ENCODE measurements around the gene BLCAP.

DNA sequence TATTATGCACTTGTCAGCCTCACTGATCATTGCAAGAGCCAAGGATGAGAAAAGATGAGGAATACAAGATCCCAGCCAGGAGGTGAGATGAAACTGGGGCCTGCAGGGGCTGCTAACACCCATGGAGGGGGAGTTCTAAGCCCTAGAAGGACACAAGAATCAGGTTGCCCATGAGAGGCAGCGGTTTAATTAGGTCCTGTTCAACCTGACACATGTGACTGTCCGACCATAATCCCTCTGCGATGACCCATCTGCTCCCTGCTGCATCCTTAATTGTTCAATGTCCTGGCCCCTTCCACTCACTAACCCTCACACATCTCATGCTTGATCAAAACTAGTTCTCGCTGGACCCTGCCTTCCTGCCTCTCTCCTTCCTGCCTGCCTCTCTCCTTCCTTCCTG is 58.8 kb downstream of the BLCAP start:
- TF ChIP-seq, protein P1, sequence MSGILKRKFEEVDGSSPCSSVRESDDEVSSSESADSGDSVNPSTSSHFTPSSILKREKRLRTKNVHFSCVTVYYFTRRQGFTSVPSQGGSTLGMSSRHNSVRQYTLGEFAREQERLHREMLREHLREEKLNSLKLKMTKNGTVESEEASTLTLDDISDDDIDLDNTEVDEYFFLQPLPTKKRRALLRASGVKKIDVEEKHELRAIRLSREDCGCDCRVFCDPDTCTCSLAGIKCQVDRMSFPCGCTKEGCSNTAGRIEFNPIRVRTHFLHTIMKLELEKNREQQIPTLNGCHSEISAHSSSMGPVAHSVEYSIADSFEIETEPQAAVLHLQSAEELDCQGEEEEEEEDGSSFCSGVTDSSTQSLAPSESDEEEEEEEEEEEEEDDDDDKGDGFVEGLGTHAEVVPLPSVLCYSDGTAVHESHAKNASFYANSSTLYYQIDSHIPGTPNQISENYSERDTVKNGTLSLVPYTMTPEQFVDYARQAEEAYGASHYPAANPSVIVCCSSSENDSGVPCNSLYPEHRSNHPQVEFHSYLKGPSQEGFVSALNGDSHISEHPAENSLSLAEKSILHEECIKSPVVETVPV (CRISPR knock-in tag; IDR thresholded peaks at IDR 0.05), result no peak
- TF ChIP-seq ISL1 (CRISPR knock-in tag; IDR thresholded peaks at IDR 0.05) (no peak), ZC3H10 (CRISPR knock-in tag; IDR thresholded peaks at IDR 0.05) (no peak), ZFP3 (CRISPR knock-in tag; IDR thresholded peaks at IDR 0.05) (no peak), TOX (CRISPR knock-in tag; IDR thresholded peaks at IDR 0.05; ENCODE audit: borderline replicate concordance) (no peak), TCF4 (CRISPR knock-in tag; IDR thresholded peaks at IDR 0.05; ENCODE audit: borderline replicate concordance) (no peak), ZFP30 (CRISPR knock-in tag; IDR thresholded peaks at IDR 0.05) (no peak), RARB (CRISPR knock-in tag; IDR thresholded peaks at IDR 0.05) (no peak)
- TF ChIP-seq, protein P2, sequence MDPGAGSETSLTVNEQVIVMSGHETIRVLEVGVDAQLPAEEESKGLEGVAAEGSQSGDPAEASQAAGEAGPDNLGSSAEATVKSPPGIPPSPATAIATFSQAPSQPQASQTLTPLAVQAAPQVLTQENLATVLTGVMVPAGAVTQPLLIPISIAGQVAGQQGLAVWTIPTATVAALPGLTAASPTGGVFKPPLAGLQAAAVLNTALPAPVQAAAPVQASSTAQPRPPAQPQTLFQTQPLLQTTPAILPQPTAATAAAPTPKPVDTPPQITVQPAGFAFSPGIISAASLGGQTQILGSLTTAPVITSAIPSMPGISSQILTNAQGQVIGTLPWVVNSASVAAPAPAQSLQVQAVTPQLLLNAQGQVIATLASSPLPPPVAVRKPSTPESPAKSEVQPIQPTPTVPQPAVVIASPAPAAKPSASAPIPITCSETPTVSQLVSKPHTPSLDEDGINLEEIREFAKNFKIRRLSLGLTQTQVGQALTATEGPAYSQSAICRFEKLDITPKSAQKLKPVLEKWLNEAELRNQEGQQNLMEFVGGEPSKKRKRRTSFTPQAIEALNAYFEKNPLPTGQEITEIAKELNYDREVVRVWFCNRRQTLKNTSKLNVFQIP (CRISPR knock-in tag; IDR thresholded peaks at IDR 0.05; ENCODE audit: borderline replicate concordance, low read depth), result no peak

Data from SK-N-SH treated with all-trans-retinoic acid at 6 μM for 48 hours (cell line).